ENCODE results near the gene TMEM109.

TMEM109 gene

DNA sequence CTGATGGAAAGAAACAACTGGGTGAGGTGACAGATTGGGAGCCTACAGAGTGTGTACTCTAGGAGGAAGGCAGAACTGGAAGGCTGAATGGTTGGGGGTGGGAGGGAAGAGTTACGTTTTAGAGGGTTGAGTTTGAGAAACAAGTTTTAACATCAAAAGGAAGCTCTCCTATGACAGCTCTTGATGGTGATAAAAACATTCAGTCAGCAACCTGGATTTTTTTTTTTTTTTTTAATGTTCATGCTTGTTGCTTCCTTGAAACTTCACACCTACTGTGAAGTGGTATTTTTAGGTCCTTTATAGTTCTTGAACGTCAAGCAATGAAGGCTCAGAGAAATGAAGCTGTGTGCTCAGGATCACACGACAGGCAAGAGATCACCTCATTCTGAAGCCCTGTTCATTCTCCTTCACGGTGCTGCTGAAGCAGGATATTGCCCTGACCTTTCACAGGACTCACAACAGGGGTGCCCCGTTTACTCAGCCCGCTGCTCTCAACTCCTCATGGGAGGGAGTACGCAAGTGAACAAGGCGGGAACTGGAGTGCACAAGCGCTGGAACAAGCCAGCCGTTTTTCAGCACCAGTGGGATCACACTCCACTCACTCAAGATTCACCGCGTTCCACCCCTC, 1.6 kb upstream of the TMEM109 start:
- FAIRE-seq = no peak

- no peak for FAIRE-seq
These were observed 968 bp upstream of the TMEM109 start for GRCh38 chr11:60912851-60913528.

DNA sequence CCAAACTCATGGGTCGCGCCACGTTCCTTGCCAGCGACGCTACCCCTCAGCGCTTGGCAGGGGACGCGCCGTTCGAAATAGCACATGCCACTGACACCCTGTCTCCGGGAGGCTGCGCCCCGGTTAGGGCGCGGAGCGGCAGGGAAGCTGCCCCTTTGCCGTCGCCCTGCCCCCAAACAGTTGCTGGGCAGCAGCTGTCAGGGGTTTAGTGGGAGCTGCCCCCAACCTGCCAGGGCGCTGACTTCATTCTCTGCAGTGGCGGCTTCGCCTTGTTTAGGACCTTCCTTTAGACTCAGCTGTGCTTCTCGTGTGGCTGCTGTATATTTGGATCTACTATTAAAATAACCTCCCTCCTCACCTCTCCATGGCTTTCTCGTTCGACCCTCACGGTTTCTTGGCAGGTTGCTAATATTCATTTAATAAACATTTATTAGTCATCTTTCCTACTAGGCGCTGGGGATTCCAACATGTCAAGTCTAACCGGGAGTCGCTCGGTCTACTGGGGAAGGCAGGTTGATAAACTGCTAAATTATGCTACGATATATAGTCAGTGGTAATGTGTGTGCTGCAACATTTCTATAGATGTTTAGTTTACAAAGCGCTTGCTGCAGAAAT, 782 bp downstream of the TMEM109 start:
- no peak for FAIRE-seq

DNA sequence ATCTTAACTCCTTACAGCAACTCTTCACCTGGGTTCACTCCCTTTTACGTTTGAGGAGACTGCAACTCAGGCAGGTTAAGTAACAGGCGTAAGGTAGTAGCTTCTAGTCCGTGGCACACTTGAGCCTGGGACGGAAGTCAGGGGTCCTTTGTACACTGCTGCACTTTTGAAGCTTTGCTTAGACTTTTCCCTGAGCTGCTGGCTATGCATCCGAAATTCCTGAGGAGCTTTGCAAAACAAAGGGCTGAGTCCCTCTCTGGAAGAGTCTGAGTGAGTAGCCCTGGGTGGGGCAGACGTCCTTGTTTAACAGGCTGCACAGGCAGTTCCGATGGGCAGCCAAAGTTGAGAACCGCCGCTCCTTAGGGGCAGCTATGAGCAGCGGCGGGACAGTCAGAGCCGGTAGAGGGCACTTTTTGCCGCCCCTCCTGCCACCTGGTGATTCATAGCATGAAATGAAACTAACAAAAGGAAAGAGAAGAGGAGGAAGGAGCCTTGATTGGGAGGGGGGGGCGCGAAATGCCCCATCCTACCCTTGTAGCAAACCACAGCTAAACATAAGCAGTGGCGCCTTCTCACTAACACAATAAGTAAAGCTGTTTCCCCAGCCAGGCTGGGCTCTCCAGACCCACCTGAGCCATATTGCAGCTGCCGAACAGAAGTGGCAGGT, 1.4 kb downstream of the TMEM109 start:
- no peak for FAIRE-seq

DNA sequence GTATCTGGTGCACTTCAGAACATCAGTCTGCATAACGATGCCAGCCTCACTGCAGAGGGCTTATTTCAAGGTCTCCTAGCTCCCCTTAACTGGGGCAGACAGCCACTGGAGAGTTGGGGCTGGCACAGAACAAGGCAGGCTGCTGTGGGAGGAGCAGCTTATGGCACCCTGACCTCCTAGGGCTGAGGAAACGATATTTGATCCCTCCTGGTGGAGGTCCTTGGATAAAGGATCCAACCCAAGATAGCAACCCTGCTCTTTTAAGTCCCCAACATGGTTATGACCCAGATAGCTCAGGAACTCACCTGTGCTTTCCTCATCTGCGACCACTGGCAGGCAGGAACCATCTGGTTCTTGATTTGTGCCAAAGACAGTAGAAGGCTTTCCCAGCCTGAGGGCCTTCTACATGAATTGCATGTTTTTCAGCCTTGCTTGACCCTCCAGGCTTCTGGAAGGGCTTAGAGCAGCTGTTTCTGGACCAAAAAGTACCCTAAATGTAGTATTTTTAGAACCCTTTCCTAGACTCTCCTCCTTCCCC, 2.8 kb downstream of the TMEM109 start:
- FAIRE-seq = no peak

- FAIRE-seq = no peak
These were observed 3.3 kb downstream of the TMEM109 start for GRCh38 chr11:60917267-60917666.

DNA sequence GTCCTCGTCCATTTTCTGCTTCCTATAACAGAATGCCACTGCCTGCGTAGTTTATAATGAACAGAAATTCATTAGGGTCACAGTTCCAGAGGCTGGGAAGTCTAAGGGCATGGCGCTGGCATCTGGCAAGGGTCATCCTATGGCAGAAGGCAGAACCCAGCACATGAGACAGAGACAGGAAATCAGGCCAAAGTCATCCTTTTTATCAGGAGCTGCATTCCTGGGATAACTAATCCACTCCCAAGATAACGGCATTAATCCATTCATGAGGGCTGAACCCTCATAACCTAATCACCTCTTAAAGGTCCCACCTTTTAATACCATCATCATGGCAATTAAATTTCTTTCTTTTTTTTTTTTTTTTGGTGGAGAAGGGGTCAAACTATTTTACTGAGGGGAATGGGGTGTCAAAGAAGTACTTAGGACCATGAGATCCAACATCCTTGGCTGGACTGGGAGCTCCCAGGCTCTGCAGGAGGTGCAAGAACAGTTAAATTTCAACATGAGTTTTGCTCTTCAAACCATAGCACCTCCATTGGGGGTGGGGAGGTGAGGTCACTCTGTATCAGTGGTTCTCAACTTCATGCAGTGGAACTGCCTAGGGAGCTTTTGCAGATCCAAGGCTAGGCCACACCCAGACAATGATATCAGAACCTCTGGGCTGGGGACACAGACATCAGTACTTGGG, 4.4 kb downstream of the TMEM109 start:
- no peak for FAIRE-seq

DNA sequence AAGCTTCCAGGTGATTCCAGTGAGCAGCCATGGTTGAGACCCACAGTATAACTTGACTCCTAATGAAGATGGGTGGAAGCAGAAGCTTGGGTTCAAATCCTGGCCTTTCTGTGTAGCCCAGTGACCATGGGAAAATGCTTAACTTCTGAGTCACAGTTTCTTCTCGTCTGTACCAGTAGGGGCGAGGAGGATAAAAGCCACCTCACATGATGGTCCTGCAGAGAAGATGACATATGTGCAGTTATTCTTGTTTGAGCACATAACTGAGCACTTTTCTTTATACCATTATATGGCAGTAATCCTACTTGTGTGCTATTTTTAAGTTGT, 4.9 kb downstream of the TMEM109 start:
- FAIRE-seq = no peak

- FAIRE-seq = no peak
These were observed 5.4 kb downstream of the TMEM109 start for GRCh38 chr11:60919320-60919719.

- FAIRE-seq = no peak
These were observed 6.0 kb downstream of the TMEM109 start for GRCh38 chr11:60919956-60920355.

DNA sequence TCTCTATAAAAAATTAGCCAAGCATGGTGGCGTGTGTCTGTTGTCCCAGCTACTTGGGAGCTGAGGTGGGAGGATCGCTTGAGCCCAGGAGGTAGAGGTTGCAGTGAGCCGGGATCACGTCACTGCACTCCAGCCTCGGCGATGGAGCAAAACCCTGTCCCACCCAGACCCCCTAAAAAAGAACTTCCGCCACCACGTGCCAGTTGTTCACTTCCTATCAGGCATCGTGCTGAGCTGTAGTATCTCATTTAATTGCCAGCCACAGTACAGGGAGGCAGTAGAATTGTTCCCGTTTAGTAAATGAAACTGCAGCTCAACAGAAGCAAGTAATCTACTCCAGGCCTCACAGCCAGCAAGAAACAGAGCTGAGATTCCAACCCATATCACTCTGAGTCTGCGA, 7.3 kb downstream of the TMEM109 start:
- no peak for FAIRE-seq

- no peak for FAIRE-seq
These were observed 7.9 kb downstream of the TMEM109 start for GRCh38 chr11:60921777-60922335.

- FAIRE-seq = no peak
These were observed 8.9 kb downstream of the TMEM109 start for GRCh38 chr11:60922906-60923305.

DNA sequence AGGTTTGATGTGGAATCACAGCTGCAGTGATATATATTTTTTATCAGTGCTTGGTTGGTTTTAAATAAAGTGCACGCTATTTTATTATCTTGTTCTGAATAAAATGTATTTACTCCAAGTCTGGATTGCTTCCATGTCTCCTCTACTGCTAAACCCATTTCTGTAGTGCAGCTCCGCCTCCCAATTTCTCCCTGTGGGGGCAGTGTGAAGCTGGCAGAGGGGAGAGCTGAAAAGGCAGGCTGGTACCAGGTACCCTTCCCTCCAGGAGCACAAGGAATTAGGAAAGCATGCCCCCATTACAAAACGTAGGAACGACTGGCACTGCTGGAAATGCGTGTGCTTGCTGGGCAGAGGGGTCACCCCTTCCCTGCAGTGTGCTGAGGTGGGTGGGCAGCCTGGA, 9.4 kb downstream of the TMEM109 start:
- no peak for FAIRE-seq

DNA sequence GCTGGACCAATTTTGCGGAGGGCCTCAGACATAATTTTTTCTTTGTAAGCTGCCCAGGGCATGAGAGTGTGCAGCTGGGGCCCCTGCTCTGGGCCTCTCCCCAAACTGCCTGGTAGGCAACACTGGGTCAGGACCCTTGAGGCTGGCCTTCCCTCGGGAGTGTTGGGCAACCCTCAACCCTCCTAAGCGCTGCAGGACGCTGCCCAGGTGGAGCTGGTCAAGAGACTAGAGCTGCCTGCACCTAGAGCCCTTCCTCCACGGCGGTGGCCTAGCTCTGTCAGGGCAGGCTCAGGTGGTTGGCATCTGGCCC, 9.8 kb downstream of the TMEM109 start:
- FAIRE-seq = no peak

DNA sequence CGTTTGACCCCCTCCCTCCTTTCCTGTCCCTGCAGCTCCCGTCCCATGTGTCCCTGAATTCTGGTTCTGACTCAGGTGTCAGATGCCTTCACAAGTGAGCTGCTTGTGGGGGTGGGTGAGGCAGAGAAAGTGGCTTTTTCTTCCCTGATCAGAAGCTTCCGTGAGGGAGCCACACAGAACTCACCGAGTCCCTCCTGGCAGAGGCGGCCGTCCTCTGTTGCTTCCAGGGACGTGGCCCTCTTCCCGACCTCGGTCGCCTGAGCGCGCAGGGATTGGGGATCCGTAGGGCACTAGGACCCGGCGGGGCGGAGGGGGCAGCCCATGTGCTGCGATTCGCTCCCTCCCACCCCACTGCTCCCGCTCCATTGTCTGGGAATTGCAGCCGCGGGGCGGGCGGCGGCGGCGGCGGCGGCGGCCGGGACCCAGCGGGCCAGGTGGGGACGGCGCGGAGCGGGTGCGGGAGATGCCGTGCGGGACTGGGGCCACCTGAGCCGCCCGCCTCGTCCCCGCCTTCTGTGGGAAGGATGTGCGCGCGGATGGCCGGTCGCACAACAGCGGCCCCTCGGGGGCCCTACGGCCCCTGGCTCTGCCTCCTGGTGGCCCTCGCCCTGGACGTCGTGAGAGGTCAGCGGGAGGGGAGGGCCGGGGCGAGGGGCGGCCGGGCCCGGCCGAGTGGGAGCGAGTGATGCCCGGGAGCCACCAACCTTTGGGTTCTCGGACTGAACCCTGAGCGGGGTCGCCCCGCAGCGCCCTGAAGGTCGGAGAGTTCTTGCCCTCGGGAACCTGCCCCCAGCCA, 10.3 kb downstream of the TMEM109 start, which contains the start of gene TMEM132A:
Gene TMEM132A (plus strand): TSS at position 351 of the 796 bp plus-strand sequence. CDS start 174 bp downstream, at position 525.
- FAIRE-seq = no peak

DNA sequence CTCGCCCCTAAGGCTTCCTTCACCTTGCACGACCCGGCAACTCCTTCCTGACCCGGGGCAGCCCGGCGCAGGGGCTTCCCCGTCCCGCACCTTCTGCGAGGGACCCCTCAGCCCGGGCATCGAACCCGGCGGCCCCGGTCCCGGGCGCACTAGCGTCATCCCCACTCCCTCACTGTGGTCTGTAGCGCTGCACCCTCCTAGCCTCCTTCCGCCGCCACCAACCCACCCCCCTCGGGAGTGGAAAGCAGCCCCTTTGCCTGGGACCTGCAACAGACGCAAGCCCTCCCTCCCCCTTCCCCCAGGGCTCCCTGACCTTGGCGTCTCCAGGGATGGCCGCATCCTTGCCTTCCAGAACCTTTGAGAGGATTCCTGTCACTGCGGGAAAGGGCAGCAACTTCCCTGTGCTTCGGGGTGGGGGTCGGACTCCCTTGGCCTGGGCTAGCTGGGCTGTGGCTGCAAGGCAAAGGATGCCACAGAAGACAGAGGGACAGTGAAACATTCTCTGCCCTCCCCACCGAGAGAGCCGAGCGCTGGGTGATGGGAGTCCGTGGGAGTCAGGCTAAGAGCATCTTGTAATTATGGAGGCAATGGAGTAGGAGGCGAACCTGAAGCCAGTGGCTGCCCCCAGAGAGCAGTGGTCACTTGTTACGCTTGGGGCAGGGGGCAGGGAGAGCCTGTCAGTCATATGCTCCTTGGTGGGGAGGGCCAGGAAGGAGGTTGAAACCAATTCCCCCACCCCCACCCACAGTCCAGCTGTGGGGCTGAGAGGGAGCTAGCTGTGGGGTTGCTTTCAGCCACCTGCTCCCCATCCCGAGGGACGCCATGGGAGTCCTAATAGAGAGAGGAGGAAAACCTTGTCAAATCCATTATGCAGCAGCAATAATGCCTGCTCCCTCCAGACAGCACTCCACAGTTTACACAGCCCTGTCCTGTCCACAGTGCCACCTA, 11.2 kb downstream of the TMEM109 start:
- FAIRE-seq = no peak

DNA sequence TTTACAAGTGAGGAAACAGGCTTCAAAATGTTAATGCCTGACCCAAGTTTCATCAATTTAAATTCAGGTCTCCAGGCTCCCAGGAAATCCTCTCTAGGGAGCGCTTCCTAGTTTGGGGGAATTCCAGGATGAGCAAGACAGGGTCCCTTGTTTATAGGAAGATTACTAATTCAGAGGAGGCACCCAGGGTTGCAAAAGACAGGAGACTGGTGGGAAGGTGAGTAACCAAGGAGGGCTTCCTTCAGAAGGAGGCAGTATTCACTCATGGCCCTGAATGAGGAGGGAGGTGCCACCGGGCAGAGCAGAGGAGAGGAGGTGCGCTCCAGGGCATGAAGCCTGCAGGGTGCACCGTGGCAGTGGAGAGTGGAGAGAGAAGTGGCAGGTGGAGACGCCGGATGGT, 11.9 kb downstream of the TMEM109 start:
- no peak for FAIRE-seq

GRCh38 chr11:60926500-60926899, 12.5 kb downstream of the TMEM109 start:
- no peak for FAIRE-seq

GRCh38 chr11:60927061-60927592, 13.2 kb downstream of the TMEM109 start:
- FAIRE-seq = no peak

GRCh38 chr11:60927600-60927999, 13.6 kb downstream of the TMEM109 start:
- FAIRE-seq = no peak
